Measurements from ENCODE around the gene PAM16. TPM values are rescaled to one million over a fixed set of nuclear protein-coding genes. Genes with fewer than 3 reads are reported as not detected.

PAM16 gene
- total and polyA plus RNA-seq, 9 of the 15 experiments (the other 6 are each of a cell fraction or from before 2014, with no cell fraction given): 38.7 to 273 (median 79.3) TPM

- H2AFZ ChIP-seq (ENCODE audit: low read depth, low read length): no peak overlapping the region
- H3K79me2 ChIP-seq (ENCODE audit: control insufficient read depth, insufficient read depth, low read length): no peaks in the 10 kb centered on the region
- BruUV-seq (replicated peaks): no TSS peak
- peak overlapping the region in 1 of 2 experiments; percentile 60; a peak in 1 of 4 replicates for H3K9ac ChIP-seq (ENCODE audit: insufficient read depth in 1 of 2, low read depth in 2 of 2, low read length in 2 of 2)
- ChIA-PET CTCF (ENCODE audit: low intra/inter-chr PET ratio) (no interaction called here), POLR2A (interaction anchor here (0.5 to 1.1 kb wide), 7 partner anchors 9 to 921 kb away, joined by 3 to 5 read pairs (median 3); partner anchors contain the start of gene TFAP4)
- peak in 2 of 4 experiments; percentile 28 to 32 for DNase-seq (ENCODE audit: extremely low read depth in 1 of 4, low spot score in 3 of 4)
- in situ Hi-C loops (cut with MboI): no loop called here
- no peak overlapping the region for H3K27ac ChIP-seq (ENCODE audit: extremely low read depth, low read depth, low read length)
- intact Hi-C loops (cut with micrococcal nuclease): no loop called here
- no peak overlapping the region for H3K4me2 ChIP-seq (ENCODE audit: insufficient read depth, low read length)
- no peaks in the 10 kb centered on the region for H3K27me3 ChIP-seq (ENCODE audit: control insufficient read depth in 2 of 2, insufficient read depth in 2 of 2, low read length in 2 of 2)
- no peaks in the 10 kb centered on the region for H3K9me3 ChIP-seq (replicated peaks; ENCODE audit: control insufficient read depth, insufficient read depth, low read depth, low read length)
- 94% methylated on average over 32 of the region's 55 CpGs for WGBS (ENCODE audit: insufficient coverage, low coverage, missing lambda C conversion rate)
- ATAC-seq: no peak
- H3K9me1 ChIP-seq (ENCODE audit: control insufficient read depth, insufficient read depth, low read length): no peaks in the 10 kb centered on the region
- H4K20me1 ChIP-seq (replicated peaks; ENCODE audit: control insufficient read depth, insufficient read depth, low read length): no peaks in the 10 kb centered on the region
- peaks cover 7 to 45% of the 10 kb centered on the region in 2 experiments; a peak in 4 of 5 replicates for H3K4me1 ChIP-seq (replicated peaks in 1 of 2; ENCODE audit: control insufficient read depth in 2 of 2, insufficient read depth in 2 of 2, low read length in 2 of 2)
- H3K36me3 ChIP-seq (ENCODE audit: control insufficient read depth, insufficient read depth, low read length): peaks cover 49% of the 10 kb centered on the region; the same call in 1 of the 3 replicates
- TF ChIP-seq ZNF12 (CRISPR knock-in tag; IDR thresholded peaks at IDR 0.05): no peak
- TF ChIP-seq, protein P1, sequence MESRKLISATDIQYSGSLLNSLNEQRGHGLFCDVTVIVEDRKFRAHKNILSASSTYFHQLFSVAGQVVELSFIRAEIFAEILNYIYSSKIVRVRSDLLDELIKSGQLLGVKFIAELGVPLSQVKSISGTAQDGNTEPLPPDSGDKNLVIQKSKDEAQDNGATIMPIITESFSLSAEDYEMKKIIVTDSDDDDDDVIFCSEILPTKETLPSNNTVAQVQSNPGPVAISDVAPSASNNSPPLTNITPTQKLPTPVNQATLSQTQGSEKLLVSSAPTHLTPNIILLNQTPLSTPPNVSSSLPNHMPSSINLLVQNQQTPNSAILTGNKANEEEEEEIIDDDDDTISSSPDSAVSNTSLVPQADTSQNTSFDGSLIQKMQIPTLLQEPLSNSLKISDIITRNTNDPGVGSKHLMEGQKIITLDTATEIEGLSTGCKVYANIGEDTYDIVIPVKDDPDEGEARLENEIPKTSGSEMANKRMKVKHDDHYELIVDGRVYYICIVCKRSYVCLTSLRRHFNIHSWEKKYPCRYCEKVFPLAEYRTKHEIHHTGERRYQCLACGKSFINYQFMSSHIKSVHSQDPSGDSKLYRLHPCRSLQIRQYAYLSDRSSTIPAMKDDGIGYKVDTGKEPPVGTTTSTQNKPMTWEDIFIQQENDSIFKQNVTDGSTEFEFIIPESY (CRISPR knock-in tag; IDR thresholded peaks at IDR 0.05): peak; percentile 99
- peak; percentile 55 for TF ChIP-seq POLR2G (IDR thresholded peaks at IDR 0.05; ENCODE audit: low read depth, low read length)
- TF ChIP-seq RBFOX2 (IDR thresholded peaks at IDR 0.05; ENCODE audit: low read depth, low read length): peak; percentile 29; the same call in 1 of the 2 replicates
- peak; percentile 14 for TF ChIP-seq RBM22 (IDR thresholded peaks at IDR 0.05; ENCODE audit: low read depth, low read length, poor library complexity, severe bottlenecking)
- TF ChIP-seq BRD9 (IDR thresholded peaks at IDR 0.05; ENCODE audit: low read depth, partially characterized antibody): no peak
- no peak overlapping the region for H3K4me3 ChIP-seq
- no peak for FAIRE-seq
These were observed 31.0 kb upstream of the PAM16 start for GRCh38 chr16:4381935-4382794.

Data from K562 (cell line).